ENCODE data around the gene LYRM1. TPM values are rescaled to one million over a fixed set of nuclear protein-coding genes. Genes with fewer than 3 reads are reported as not detected.

LYRM1 gene
- total RNA-seq, 2 experiments from 2014 or later = 20.4 to 20.8 TPM

Other genes with a start within 250 kb of the LYRM1 start
- not detected for gene ACSM1, start 203.1 kb upstream of the LYRM1 start, total RNA-seq
- 10 to 100 TPM; 47.5 to 49.8 TPM for gene THUMPD1, start 159.0 kb upstream of the LYRM1 start, total RNA-seq
- 10 to 100 TPM; 29.6 to 35.0 TPM for gene ACSM3, start 136.8 kb upstream of the LYRM1 start, total RNA-seq
- 10 to 100 TPM; 18.4 to 19.6 TPM for gene ERI2, start 94.3 kb upstream of the LYRM1 start, total RNA-seq
- 10 to 100 TPM; 26.4 to 27.8 TPM for gene REXO5, start 94.2 kb upstream of the LYRM1 start, total RNA-seq
- 1 to 10 TPM; 3.0 to 3.4 TPM for gene DCUN1D3, start 413 bp upstream of the LYRM1 start, total RNA-seq